Effector memory CD8-positive, alpha-beta T cell (primary cell): ENCODE results near the gene PAGE3.

Source experiments
- ATAC-seq: fragments of 150-1000 bp; cut with Tn5 transposase; replicated peaks from 2 replicates; pipeline ENCODE4 v1.10.0; 2021; ENCODE audit warnings: mild to moderate bottlenecking, moderate library complexity
- DNase-seq, 3 experiments: peaks; one replicate each; pipeline ENCODE4 v3.0.0; 2021
- H3K27ac Mint-ChIP-seq, 2 donors: one replicate each; pipeline ENCODE4 v1.8.0; 2022; ENCODE audit warnings: mild to moderate bottlenecking in 2 of 2, mixed read lengths in 2 of 2, moderate library complexity in 2 of 2
- H3K27me3 Mint-ChIP-seq, 2 donors: one replicate each; pipeline ENCODE4 v1.8.0; 2022; ENCODE audit warnings: mixed read lengths in 2 of 2
- H3K36me3 Mint-ChIP-seq: one replicate; pipeline ENCODE4 v1.8.0; 2022; ENCODE audit warnings: mild to moderate bottlenecking, moderate library complexity, mixed read lengths; ENCODE audit not compliant: insufficient read depth
- H3K4me1 Mint-ChIP-seq, 2 donors: one replicate each; pipeline ENCODE4 v1.8.0; 2022; ENCODE audit warnings: low read depth in 2 of 2, mixed read lengths in 2 of 2
- H3K4me3 Mint-ChIP-seq, 2 donors: one replicate each; pipeline ENCODE4 v1.8.0; 2022; ENCODE audit warnings: mild to moderate bottlenecking in 2 of 2, mixed read lengths in 2 of 2, moderate library complexity in 2 of 2
- H3K9me3 Mint-ChIP-seq, 2 donors: one replicate each; pipeline ENCODE4 v1.8.0; 2022; ENCODE audit warnings: mixed read lengths in 2 of 2
- total RNA-seq, 9 experiments: gene quantifications; one replicate each; lab custom pipeline; 2026; lab: John Stamatoyannopoulos, UW

PAGE3 gene
- total RNA-seq: 0 reads per million in 9 experiments

DNA sequence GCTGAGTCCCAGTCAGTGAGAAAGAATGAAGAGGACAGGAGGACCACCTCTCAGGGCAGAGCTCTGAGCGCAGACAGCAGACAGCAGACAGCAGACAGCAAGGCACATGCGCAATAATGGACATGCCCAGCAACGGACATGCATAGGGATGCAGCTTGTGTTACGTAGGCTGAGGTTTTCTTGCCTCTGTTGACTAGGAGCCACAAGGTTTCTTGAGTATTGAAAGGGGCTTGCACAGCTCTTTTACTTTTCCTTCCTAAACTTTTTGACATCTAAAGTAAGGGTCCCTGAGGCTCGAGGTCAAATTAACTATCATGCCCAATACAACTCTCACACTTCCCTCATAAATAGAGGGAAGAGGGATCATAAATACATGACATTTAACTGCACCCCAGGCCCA is at the start of gene PAGE3:
PAGE3 (minus strand) TSS at position 101 of the 400 bp plus-strand sequence. CDS start 1,013 bp downstream, outside the sequence.
- ATAC-seq (no peak), DNase-seq (no peak)
- Mint-ChIP-seq H3K4me3 (no peak within 1 kb of the TSS), H3K27me3 (no peaks in the 10 kb centered on the region), H3K9me3 (no peaks in the 10 kb centered on the region), H3K4me1 (no peaks in the 10 kb centered on the region), H3K36me3 (no peaks in the 10 kb centered on the region), H3K27ac (no peak within 1 kb of the TSS)

DNA sequence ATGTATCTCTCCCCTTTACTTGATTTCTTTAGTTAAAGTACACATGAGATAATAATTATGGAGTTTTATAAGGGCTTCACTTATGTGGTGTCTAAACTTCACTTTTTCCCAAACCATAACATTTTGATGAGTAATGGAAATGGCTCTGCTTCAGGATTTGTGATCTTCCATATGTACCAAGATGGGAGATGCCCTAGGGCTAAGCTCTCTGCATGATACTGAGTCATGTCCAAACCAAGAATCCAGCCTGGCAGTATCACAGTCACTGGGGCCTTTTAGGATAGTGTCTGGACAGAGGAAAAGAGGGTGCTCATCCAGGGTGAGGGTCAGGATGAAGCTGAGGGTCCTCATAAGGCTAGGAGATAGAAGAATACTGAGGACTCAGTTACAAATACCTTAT is 47.9 kb upstream of the PAGE3 start:
- no peaks in the 10 kb centered on the region for H3K9me3 Mint-ChIP-seq
- H3K4me3 Mint-ChIP-seq: no peak overlapping the region
- DNase-seq (no peak), ATAC-seq (no peak)
- no peaks in the 10 kb centered on the region for H3K36me3 Mint-ChIP-seq
- H3K27ac Mint-ChIP-seq: no peak overlapping the region
- peaks cover 0 to 10% of the 10 kb centered on the region in 2 donors for H3K27me3 Mint-ChIP-seq
- no peaks in the 10 kb centered on the region for H3K4me1 Mint-ChIP-seq

- no peak for DNase-seq
- H3K27ac Mint-ChIP-seq: no peak overlapping the region
- no peaks in the 10 kb centered on the region for H3K36me3 Mint-ChIP-seq
- H3K4me3 Mint-ChIP-seq: no peak overlapping the region
- no peak for ATAC-seq
- peaks cover under 1 to 9% of the 10 kb centered on the region in 2 donors for H3K27me3 Mint-ChIP-seq
- H3K4me1 Mint-ChIP-seq: no peaks in the 10 kb centered on the region
- H3K9me3 Mint-ChIP-seq: no peaks in the 10 kb centered on the region
These were observed 26.2 kb upstream of the PAGE3 start for GRCh38 chrX:55290963-55291362.

- ATAC-seq (no peak), DNase-seq (no peak)
- Mint-ChIP-seq H3K36me3 (no peaks in the 10 kb centered on the region), H3K27me3 (peaks cover 5 to 6% of the 10 kb centered on the region in 2 donors), H3K9me3 (no peaks in the 10 kb centered on the region), H3K4me1 (no peaks in the 10 kb centered on the region), H3K27ac (no peak overlapping the region), H3K4me3 (no peak overlapping the region)
These were observed 15.1 kb upstream of the PAGE3 start for GRCh38 chrX:55279832-55280231.

- Mint-ChIP-seq H3K4me1 (no peaks in the 10 kb centered on the region), H3K27ac (no peak overlapping the region), H3K27me3 (no peaks in the 10 kb centered on the region), H3K4me3 (no peak overlapping the region), H3K36me3 (no peaks in the 10 kb centered on the region), H3K9me3 (no peaks in the 10 kb centered on the region)
- ATAC-seq: no peak
- no peak for DNase-seq
These were observed 3.9 kb downstream of the PAGE3 start for GRCh38 chrX:55260806-55261205.

GRCh38 chrX:55253528-55253927 is 11.2 kb downstream of the PAGE3 start:
- no peaks in the 10 kb centered on the region for H3K36me3 Mint-ChIP-seq
- H3K4me3 Mint-ChIP-seq: no peak overlapping the region
- no peaks in the 10 kb centered on the region for H3K9me3 Mint-ChIP-seq
- peaks cover 0 to 15% of the 10 kb centered on the region in 2 donors for H3K27me3 Mint-ChIP-seq
- no peak for ATAC-seq
- no peak for DNase-seq
- H3K27ac Mint-ChIP-seq: no peak overlapping the region
- H3K4me1 Mint-ChIP-seq: no peaks in the 10 kb centered on the region

GRCh38 chrX:55240788-55241340 is 23.9 kb downstream of the PAGE3 start:
- no peak for ATAC-seq

GRCh38 chrX:55220119-55220794 is 44.5 kb downstream of the PAGE3 start, which contains the start of gene PAGE5:
Gene PAGE5 (plus strand): TSS chrX:55220346. CDS start chrX:55221383, 1,037 bp downstream.
- no peak for DNase-seq
- no peak within 1 kb of the TSS for H3K27ac Mint-ChIP-seq
- no peaks in the 10 kb centered on the region for H3K9me3 Mint-ChIP-seq
- ATAC-seq: no peak
- H3K27me3 Mint-ChIP-seq: peaks cover 9 to 15% of the 10 kb centered on the region in 2 donors
- H3K4me1 Mint-ChIP-seq: no peaks in the 10 kb centered on the region
- H3K4me3 Mint-ChIP-seq: no peak within 1 kb of the TSS
- H3K36me3 Mint-ChIP-seq: no peaks in the 10 kb centered on the region

More at GRCh38 chrX:55240788-55241340, 23.9 kb downstream of the PAGE3 start:
- Mint-ChIP-seq H3K36me3 (peaks cover 3% of the 10 kb centered on the region), H3K27ac (no peak overlapping the region), H3K27me3 (peaks cover 21 to 32% of the 10 kb centered on the region in 2 donors), H3K9me3 (no peaks in the 10 kb centered on the region), H3K4me1 (no peaks in the 10 kb centered on the region), H3K4me3 (no peak overlapping the region)
- no peak for DNase-seq

- H3K36me3 Mint-ChIP-seq: no peaks in the 10 kb centered on the region
- no peak overlapping the region for H3K27ac Mint-ChIP-seq
- H3K27me3 Mint-ChIP-seq: no peaks in the 10 kb centered on the region
- H3K4me1 Mint-ChIP-seq: no peaks in the 10 kb centered on the region
- DNase-seq: no peak
- H3K9me3 Mint-ChIP-seq: no peaks in the 10 kb centered on the region
- no peak overlapping the region for H3K4me3 Mint-ChIP-seq
- ATAC-seq: no peak
These were observed 51.3 kb downstream of the PAGE3 start for GRCh38 chrX:55213381-55213780.

GRCh38 chrX:55210931-55211677 is 53.6 kb downstream of the PAGE3 start:
- no peak overlapping the region for H3K27ac Mint-ChIP-seq
- DNase-seq: no peak
- peaks cover 0 to 4% of the 10 kb centered on the region in 2 donors for H3K27me3 Mint-ChIP-seq
- ATAC-seq: no peak
- no peaks in the 10 kb centered on the region for H3K36me3 Mint-ChIP-seq
- H3K9me3 Mint-ChIP-seq: no peaks in the 10 kb centered on the region
- H3K4me1 Mint-ChIP-seq: no peaks in the 10 kb centered on the region
- no peak overlapping the region for H3K4me3 Mint-ChIP-seq
